ENCODE data around the gene VRK3.

- TF ChIP-seq, protein P1, sequence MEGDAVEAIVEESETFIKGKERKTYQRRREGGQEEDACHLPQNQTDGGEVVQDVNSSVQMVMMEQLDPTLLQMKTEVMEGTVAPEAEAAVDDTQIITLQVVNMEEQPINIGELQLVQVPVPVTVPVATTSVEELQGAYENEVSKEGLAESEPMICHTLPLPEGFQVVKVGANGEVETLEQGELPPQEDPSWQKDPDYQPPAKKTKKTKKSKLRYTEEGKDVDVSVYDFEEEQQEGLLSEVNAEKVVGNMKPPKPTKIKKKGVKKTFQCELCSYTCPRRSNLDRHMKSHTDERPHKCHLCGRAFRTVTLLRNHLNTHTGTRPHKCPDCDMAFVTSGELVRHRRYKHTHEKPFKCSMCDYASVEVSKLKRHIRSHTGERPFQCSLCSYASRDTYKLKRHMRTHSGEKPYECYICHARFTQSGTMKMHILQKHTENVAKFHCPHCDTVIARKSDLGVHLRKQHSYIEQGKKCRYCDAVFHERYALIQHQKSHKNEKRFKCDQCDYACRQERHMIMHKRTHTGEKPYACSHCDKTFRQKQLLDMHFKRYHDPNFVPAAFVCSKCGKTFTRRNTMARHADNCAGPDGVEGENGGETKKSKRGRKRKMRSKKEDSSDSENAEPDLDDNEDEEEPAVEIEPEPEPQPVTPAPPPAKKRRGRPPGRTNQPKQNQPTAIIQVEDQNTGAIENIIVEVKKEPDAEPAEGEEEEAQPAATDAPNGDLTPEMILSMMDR (IDR thresholded peaks at IDR 0.05): no peak
- TF ChIP-seq EP300 (IDR thresholded peaks at IDR 0.05; ENCODE audit: low read depth) (no peak), POLR2A (IDR thresholded peaks at IDR 0.05) (no peak)
Measured at GRCh38 chr19:50036908-50037307, 11.7 kb upstream of the VRK3 start.

Data from transverse colon (tissue), 3 donors.